ES-I3 (cell line): ENCODE results near the gene HNRNPA2B1.
"Not testable (repeated sequence)": the region's sequence is repeated elsewhere in the genome, so short reads cannot be mapped to it uniquely, and the experiment has no call there.

Experiments
- H3K36me3 ChIP-seq: 2 replicates; pipeline ENCODE4 v1.6.1; 2013; ENCODE audit warnings: mild to moderate bottlenecking, low read length, control low read depth, moderate library complexity; ENCODE audit not compliant: insufficient read depth
- H3K4me1 ChIP-seq: 2 replicates; pipeline ENCODE4 v1.6.1; 2013; ENCODE audit warnings: mild to moderate bottlenecking, control low read depth, low read length; ENCODE audit not compliant: insufficient read depth
- H3K9ac ChIP-seq: 2 replicates; pipeline ENCODE4 v1.6.1; 2013; ENCODE audit warnings: low read depth, mild to moderate bottlenecking, low read length, moderate library complexity
- H3K9me3 ChIP-seq: 2 replicates; pipeline ENCODE4 v1.6.1; 2013; ENCODE audit warnings: mild to moderate bottlenecking, low read length, moderate library complexity; ENCODE audit not compliant: control insufficient read depth, insufficient read depth

The HNRNPA2B1 gene

DNA sequence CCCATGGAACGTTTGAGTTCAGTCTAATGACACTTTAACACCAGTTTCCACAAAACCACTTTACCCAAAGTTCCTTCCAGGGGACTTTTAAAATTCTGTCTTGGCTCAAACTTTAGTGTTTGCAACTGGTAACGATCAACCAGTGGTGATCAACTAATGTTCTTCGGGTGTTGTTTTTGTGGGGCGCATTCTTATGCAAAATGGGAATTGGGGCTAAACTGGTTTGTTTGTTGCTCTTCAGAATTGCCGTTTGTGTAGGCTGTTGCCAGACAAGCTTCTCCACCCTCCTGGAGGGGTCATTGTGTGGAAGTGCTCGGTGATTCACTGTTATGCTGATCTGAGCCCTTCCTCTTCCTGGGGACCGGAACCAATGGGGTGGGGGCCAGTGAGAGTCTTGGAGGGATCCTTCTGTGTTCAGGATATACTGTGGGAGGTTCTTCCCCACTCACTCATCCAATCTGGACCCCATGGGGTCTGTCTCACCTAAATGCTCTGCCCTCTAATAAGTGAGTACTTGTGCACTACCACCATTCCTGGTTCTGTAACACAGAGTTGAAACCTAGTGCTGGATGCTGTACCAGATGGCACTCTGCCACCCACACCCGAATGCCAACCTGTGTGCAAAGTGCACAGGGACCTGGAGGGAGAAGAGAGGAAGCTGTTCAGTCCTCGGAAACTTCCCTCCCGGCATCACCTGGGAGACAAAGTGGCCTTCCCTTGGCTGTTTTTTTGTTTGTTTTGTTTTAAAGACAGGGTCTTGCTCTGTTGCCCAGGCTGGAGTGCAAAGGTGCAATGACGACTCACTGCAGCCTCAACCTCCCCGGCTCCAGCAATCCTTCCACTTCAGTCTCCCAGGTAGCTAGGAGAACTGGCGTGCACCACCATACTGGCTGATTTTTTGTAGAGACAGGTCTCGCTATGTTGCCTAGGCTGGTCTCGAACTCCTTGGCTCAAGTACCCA is 46.4 kb downstream of the HNRNPA2B1 start:
- H3K9ac ChIP-seq: peak overlapping the region; percentile 70
- peaks cover 44% of the 10 kb centered on the region for H3K4me1 ChIP-seq
- H3K9me3 ChIP-seq: no peaks in the 10 kb centered on the region
- H3K36me3 ChIP-seq: no peaks in the 10 kb centered on the region

GRCh38 chr7:26153241-26153822 is 47.2 kb downstream of the HNRNPA2B1 start:
- Histone ChIP-seq H3K9me3 (no peaks in the 10 kb centered on the region), H3K36me3 (no peaks in the 10 kb centered on the region), H3K9ac (peak overlapping the region; percentile 70), H3K4me1 (peaks cover 37% of the 10 kb centered on the region)

- not testable (repeated sequence) for H3K9me3 ChIP-seq, H3K36me3 ChIP-seq
- H3K9ac ChIP-seq: peak overlapping the region; percentile 70
- peaks cover 34% of the 10 kb centered on the region for H3K4me1 ChIP-seq
Measured at GRCh38 chr7:26152782-26153240, 47.7 kb downstream of the HNRNPA2B1 start.

DNA sequence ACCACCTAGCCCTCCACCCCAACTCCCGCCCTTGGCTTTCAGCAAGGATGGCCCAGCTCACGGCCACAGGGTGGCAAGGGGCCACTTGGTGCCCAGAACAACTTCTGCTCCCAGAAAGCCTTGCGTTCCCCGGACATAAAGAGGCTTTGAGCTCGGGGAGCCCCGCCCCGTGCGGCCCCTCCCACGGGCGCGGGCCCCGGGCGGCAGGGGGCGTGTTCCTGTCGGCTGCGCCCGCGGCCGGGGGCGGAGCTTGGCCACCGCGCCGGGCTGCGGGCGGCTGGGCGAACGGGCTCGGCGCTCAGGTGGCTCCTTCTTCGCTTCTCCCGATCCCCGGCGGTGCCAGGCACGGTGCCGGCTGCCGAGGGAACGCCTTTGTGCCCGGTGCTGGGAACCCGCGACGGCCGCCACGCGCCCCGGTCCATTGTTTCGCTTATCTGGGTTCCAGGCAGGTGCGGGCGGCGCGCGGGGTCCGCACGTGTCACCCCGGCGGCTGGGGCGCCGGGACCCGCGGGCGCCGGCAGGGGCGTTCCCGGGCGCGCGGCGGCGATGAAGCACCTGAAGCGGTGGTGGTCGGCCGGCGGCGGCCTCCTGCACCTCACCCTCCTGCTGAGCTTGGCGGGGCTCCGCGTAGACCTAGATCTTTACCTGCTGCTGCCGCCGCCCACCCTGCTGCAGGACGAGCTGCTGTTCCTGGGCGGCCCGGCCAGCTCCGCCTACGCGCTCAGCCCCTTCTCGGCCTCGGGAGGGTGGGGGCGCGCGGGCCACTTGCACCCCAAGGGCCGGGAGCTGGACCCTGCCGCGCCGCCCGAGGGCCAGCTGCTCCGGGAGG is 48.4 kb downstream of the HNRNPA2B1 start, which contains the start of gene NFE2L3:
NFE2L3 (plus strand) TSS at position 246 of the 829 bp plus-strand sequence; CDS start at position 547, 301 bp downstream.
- Histone ChIP-seq H3K4me1 (peaks cover 29% of the 10 kb centered on the region), H3K9me3 (0 out of 2 replicates have a peak, but pooled peaks cover under 1% of the 10 kb centered on the region), H3K9ac (peak within 1 kb of the TSS; percentile 70), H3K36me3 (no peaks in the 10 kb centered on the region)

DNA sequence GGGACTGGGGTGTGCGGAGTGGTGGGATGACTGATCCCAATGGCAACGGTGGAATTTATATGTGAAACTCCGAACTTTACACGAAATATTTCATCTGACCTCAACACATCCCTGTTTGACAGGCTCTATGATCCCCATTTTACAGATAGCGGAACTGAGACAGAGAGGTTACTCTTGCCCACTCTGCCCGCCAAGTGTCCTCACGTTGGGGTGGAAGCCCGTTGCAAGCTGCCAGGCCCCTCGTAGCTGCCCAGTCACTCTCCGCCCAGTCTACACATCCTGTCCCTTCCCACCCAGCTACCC is 48.9 kb downstream of the HNRNPA2B1 start:
- Histone ChIP-seq H3K4me1 (peaks cover 29% of the 10 kb centered on the region), H3K9me3 (0 out of 2 replicates have a peak, but pooled peaks cover 4% of the 10 kb centered on the region), H3K36me3 (no peaks in the 10 kb centered on the region), H3K9ac (peak overlapping the region; percentile 70; the same call in 1 of the 2 replicates)

DNA sequence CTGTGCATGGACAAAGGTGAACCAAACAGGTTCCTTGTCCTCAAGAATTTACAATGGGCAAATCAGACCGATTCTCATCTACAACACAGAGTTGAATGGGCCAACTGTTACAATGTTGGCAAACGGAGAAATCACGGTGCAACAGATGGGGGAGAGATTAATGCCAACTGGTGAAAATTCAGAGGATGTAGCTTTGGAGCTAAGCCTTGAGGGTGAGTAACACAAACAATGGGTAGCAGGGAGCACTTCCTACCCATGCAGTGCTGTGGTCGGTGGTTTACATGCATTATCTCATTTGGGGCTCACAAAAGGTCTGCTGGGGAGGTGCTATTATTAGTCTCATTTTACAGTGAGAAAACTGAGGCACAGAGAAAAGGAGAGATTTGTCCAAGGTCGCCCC is 49.5 kb downstream of the HNRNPA2B1 start:
- H3K9ac ChIP-seq: no peak overlapping the region
- H3K4me1 ChIP-seq: peaks cover 27% of the 10 kb centered on the region
- no peaks in the 10 kb centered on the region for H3K36me3 ChIP-seq
- H3K9me3 ChIP-seq: 0 out of 2 replicates have a peak, but pooled peaks cover 4% of the 10 kb centered on the region

DNA sequence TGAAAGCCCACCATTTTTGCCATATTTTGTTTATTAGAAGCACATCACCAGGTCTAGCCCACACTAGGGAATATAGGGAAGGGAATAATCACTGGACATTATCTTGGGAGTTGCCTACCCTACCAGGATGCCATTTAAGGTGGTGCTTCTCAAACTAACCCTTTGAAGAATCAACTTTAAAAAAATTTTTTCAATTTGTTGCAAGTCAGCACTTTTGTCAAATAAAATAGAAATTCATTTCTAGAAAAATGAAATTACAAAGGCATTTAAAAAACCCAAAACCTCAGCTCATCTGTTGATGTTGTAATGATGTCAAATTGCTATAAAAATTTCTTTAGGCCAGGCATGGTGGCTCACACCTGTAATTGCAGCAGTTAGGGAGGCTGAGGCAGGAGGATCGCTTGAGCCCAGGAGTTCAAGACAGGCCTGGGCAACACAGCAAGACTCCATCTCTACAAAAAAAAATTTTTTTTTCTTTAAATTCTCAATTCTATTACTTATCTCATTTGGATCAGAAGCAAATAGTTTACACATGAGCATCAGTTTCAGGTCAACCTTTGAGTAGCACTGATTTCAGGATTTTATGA is 51.1 kb downstream of the HNRNPA2B1 start:
- Histone ChIP-seq H3K4me1 (peaks cover 15% of the 10 kb centered on the region), H3K9ac (no peak overlapping the region), H3K36me3 (no peaks in the 10 kb centered on the region), H3K9me3 (0 out of 2 replicates have a peak, but pooled peaks cover 4% of the 10 kb centered on the region)

GRCh38 chr7:26148307-26148700 is 52.2 kb downstream of the HNRNPA2B1 start:
- peaks cover 20% of the 10 kb centered on the region; the same call in 1 of the 2 replicates for H3K4me1 ChIP-seq
- H3K9ac ChIP-seq, H3K36me3 ChIP-seq, H3K9me3 ChIP-seq: not testable (repeated sequence)

GRCh38 chr7:26147646-26148306 is 52.8 kb downstream of the HNRNPA2B1 start:
- H3K36me3 ChIP-seq: not testable (repeated sequence)

GRCh38 chr7:26147030-26147429 is 53.5 kb downstream of the HNRNPA2B1 start:
- Histone ChIP-seq H3K9me3 (0 out of 2 replicates have a peak, but pooled peaks cover 4% of the 10 kb centered on the region), H3K36me3 (no peaks in the 10 kb centered on the region), H3K4me1 (peaks cover 20% of the 10 kb centered on the region; the same call in 1 of the 2 replicates), H3K9ac (no peak overlapping the region)

More at GRCh38 chr7:26147646-26148306, 52.8 kb downstream of the HNRNPA2B1 start:
- H3K4me1 ChIP-seq: peaks cover 20% of the 10 kb centered on the region; the same call in 1 of the 2 replicates
- H3K9ac ChIP-seq, H3K9me3 ChIP-seq: not testable (repeated sequence)

DNA sequence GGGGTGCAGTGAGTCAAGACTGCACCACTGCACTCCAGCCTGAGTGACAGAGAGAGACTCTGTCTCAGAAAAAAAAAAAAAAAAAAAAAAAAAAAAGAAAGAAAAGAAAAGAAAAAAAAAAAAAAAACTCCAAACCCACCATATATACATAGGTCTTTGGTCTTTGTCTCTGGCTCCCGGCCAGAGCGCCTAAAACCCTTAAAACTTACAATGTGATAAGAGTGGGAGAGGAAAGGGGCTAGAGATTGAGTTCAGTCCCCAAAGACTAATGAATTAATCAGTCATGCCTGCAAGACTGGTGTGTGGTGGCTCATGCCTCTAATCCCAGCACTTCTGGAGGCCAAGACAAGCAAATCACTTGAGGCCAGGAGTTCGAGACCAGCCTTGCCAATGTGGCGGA is 55.3 kb downstream of the HNRNPA2B1 start:
- H3K36me3 ChIP-seq: no peaks in the 10 kb centered on the region
- 0 out of 2 replicates have a peak, but pooled peaks cover 4% of the 10 kb centered on the region for H3K9me3 ChIP-seq
- peaks cover 9% of the 10 kb centered on the region; the same call in 1 of the 2 replicates for H3K4me1 ChIP-seq
- H3K9ac ChIP-seq: no peak overlapping the region

GRCh38 chr7:26144184-26145080 is 56.1 kb downstream of the HNRNPA2B1 start:
- H3K4me1 ChIP-seq: peaks cover 5% of the 10 kb centered on the region; the same call in 1 of the 2 replicates
- H3K9ac ChIP-seq: no peak overlapping the region
- 0 out of 2 replicates have a peak, but pooled peaks cover 4% of the 10 kb centered on the region for H3K9me3 ChIP-seq
- H3K36me3 ChIP-seq: no peaks in the 10 kb centered on the region
